ENCODE data around the gene RBMS3. TPM values are rescaled to one million over a fixed set of nuclear protein-coding genes. Genes with fewer than 3 reads are reported as not detected.

RBMS3 gene
- total RNA-seq, 1 donor: 81.1 TPM

DNA sequence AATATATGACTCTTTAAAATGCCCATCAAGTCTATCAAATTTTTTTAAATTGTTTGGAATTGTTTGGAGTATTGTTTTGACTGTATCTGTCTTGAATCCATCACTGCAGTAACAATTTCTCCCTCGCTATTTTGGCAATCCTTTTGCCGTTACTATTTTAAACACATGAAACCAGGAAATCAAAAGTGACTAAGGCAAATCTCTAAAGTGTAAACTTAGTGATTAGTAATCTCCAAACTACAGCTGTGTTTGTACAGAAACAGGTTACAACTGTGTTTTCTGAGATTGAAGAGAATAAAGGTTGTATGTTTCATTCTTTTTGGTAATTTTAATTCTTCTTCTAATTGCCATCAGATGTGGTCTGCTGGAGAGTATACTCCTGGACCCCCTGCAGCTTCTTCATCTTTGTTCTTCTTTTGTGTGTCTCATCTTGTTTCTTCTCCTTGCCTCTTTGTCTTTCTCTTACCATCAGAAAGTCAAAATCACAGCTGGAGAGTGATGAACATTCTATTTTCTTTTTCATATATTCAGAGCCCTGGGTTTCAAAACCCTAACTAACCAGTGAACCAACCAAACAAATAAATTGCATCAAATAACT, 465.4 kb downstream of the RBMS3 start:
- H3K27ac ChIP-seq (ENCODE audit: low read depth, low read length): no peak overlapping the region
- no peaks in the 10 kb centered on the region for H3K27me3 ChIP-seq (ENCODE audit: insufficient read depth, low read length)
- no peaks in the 10 kb centered on the region for H3K9me3 ChIP-seq (ENCODE audit: low read depth, low read length)
- TF ChIP-seq, protein P1, sequence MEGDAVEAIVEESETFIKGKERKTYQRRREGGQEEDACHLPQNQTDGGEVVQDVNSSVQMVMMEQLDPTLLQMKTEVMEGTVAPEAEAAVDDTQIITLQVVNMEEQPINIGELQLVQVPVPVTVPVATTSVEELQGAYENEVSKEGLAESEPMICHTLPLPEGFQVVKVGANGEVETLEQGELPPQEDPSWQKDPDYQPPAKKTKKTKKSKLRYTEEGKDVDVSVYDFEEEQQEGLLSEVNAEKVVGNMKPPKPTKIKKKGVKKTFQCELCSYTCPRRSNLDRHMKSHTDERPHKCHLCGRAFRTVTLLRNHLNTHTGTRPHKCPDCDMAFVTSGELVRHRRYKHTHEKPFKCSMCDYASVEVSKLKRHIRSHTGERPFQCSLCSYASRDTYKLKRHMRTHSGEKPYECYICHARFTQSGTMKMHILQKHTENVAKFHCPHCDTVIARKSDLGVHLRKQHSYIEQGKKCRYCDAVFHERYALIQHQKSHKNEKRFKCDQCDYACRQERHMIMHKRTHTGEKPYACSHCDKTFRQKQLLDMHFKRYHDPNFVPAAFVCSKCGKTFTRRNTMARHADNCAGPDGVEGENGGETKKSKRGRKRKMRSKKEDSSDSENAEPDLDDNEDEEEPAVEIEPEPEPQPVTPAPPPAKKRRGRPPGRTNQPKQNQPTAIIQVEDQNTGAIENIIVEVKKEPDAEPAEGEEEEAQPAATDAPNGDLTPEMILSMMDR (IDR thresholded peaks at IDR 0.05; ENCODE audit: extremely low read depth, low read depth, low read length): no peak
- no peaks in the 10 kb centered on the region for H3K4me1 ChIP-seq (ENCODE audit: insufficient read depth, low read length)
- no peaks in the 10 kb centered on the region for H3K36me3 ChIP-seq (ENCODE audit: insufficient read depth, low read length)
- no peak overlapping the region for H2AFZ ChIP-seq (ENCODE audit: low read length)
- H4K20me1 ChIP-seq (ENCODE audit: insufficient read depth, low read length): no peaks in the 10 kb centered on the region
- no peak for DNase-seq (ENCODE audit: insufficient read length, low spot score, missing footprints)
- no peak overlapping the region for H3K4me2 ChIP-seq (ENCODE audit: insufficient read depth, low read length)
- no peaks in the 10 kb centered on the region for H3K79me2 ChIP-seq (ENCODE audit: insufficient read depth, low read length)
- no peak overlapping the region for H3K4me3 ChIP-seq (ENCODE audit: insufficient read depth, low read length)

DNA sequence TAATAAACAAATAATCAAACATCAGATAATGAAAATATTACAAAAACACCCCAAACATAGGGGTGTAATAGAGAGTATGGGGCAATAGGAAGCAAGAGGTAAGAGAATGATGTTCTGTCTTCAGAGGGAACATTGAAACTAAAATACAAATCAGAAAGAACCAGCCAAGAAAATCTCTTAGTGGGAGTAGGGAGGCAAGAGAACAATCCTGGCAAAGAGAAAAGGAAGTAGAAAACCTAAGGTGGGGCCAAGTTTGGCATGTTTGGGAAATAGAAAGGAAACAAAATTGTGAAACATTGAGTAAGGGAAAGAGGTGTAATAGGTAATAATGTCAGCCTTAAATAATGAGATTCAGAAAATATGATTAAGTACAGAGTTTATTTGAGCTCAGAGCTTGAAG, 467.1 kb downstream of the RBMS3 start:
- no peaks in the 10 kb centered on the region for H4K20me1 ChIP-seq (ENCODE audit: insufficient read depth, low read length)
- H2AFZ ChIP-seq (ENCODE audit: low read length): no peak overlapping the region
- no peak overlapping the region for H3K4me3 ChIP-seq (ENCODE audit: insufficient read depth, low read length)
- no peak overlapping the region for H3K4me2 ChIP-seq (ENCODE audit: insufficient read depth, low read length)
- H3K79me2 ChIP-seq (ENCODE audit: insufficient read depth, low read length): no peaks in the 10 kb centered on the region
- no peaks in the 10 kb centered on the region for H3K4me1 ChIP-seq (ENCODE audit: insufficient read depth, low read length)
- H3K36me3 ChIP-seq (ENCODE audit: insufficient read depth, low read length): no peaks in the 10 kb centered on the region
- H3K27me3 ChIP-seq (ENCODE audit: insufficient read depth, low read length): no peaks in the 10 kb centered on the region
- DNase-seq (ENCODE audit: insufficient read length, low spot score, missing footprints): no peak
- H3K27ac ChIP-seq (ENCODE audit: low read depth, low read length): no peak overlapping the region
- no peaks in the 10 kb centered on the region for H3K9me3 ChIP-seq (ENCODE audit: low read depth, low read length)
- TF ChIP-seq, protein P1 (IDR thresholded peaks at IDR 0.05; ENCODE audit: extremely low read depth, low read depth, low read length): no peak

DNA sequence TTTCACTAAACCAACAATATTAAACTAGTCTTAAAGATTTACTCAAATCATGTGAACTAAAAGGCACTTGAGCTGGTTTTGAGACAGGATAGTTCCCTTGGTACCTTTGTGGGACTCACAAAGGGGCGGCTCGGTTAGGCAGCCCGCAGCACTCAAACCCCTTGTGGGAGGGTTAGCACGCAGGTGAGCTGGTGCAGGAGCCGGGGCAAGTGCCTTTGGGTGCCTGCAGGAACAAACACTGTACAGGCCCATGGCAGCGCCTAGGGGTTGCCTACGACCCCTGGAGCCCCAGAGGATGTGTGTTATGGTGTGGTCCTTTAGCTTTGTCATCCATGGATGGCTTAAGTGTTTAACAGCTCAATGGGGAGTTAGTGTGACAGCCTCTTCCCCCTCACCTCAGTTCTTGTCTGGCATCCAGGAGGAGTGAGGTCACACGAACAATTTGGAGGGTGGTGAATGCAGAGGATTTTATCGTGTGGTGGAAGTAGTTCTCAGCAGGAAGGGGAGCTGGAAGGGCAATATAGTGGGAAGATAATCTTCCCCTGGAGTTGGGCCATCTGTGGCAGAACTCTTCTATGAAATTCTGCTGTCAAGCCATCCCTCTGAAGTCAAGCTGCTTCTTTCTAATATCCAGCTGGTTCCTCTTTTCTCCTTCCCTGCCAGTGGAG, 470.9 kb downstream of the RBMS3 start:
- H3K4me2 ChIP-seq (ENCODE audit: insufficient read depth, low read length): no peak overlapping the region
- H3K27me3 ChIP-seq (ENCODE audit: insufficient read depth, low read length): no peaks in the 10 kb centered on the region
- no peak overlapping the region for H3K4me3 ChIP-seq (ENCODE audit: insufficient read depth, low read length)
- H3K36me3 ChIP-seq (ENCODE audit: insufficient read depth, low read length): no peaks in the 10 kb centered on the region
- H3K9me3 ChIP-seq (ENCODE audit: low read depth, low read length): no peaks in the 10 kb centered on the region
- DNase-seq (ENCODE audit: insufficient read length, low spot score, missing footprints): no peak
- H3K4me1 ChIP-seq (ENCODE audit: insufficient read depth, low read length): peaks cover 3% of the 10 kb centered on the region
- no peaks in the 10 kb centered on the region for H3K79me2 ChIP-seq (ENCODE audit: insufficient read depth, low read length)
- TF ChIP-seq, protein P1 (IDR thresholded peaks at IDR 0.05; ENCODE audit: extremely low read depth, low read depth, low read length): no peak
- no peak overlapping the region for H2AFZ ChIP-seq (ENCODE audit: low read length)
- H3K27ac ChIP-seq (ENCODE audit: low read depth, low read length): no peak overlapping the region
- H4K20me1 ChIP-seq (ENCODE audit: insufficient read depth, low read length): no peaks in the 10 kb centered on the region

DNA sequence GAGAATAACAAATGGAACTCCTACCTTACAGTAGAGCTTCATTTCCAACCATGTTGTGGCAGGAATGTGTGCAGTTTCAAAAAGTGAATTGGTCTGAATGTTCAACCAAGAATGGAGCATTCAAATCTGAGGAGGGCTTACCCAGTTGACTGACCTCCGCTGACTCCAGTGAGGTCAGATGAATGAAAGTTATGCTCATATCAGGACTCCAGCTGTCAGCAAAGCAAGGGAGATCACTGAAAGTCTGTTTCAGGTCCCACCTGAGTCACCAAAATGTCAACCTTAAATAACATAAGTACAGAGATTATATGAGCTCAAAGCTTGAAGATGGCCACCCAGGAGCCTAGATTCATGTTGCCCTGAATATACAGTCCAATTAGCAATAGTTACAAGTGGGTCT, 473.5 kb downstream of the RBMS3 start:
- TF ChIP-seq, protein P1 (IDR thresholded peaks at IDR 0.05; ENCODE audit: extremely low read depth, low read depth, low read length): no peak
- Histone ChIP-seq H3K4me2 (ENCODE audit: insufficient read depth, low read length) (no peak overlapping the region), H3K79me2 (ENCODE audit: insufficient read depth, low read length) (no peaks in the 10 kb centered on the region), H3K36me3 (ENCODE audit: insufficient read depth, low read length) (no peaks in the 10 kb centered on the region), H3K4me3 (ENCODE audit: insufficient read depth, low read length) (no peak overlapping the region), H3K27ac (ENCODE audit: low read depth, low read length) (no peak overlapping the region), H3K9me3 (ENCODE audit: low read depth, low read length) (no peaks in the 10 kb centered on the region), H2AFZ (ENCODE audit: low read length) (no peak overlapping the region), H3K4me1 (ENCODE audit: insufficient read depth, low read length) (peaks cover 28% of the 10 kb centered on the region), H3K27me3 (ENCODE audit: insufficient read depth, low read length) (no peaks in the 10 kb centered on the region), H4K20me1 (ENCODE audit: insufficient read depth, low read length) (no peaks in the 10 kb centered on the region)
- DNase-seq (ENCODE audit: insufficient read length, low spot score, missing footprints): no peak

Data from osteoblast (primary cell).